Osteocyte (in vitro differentiated cells): ENCODE data around the gene CYSRT1. TPM values are rescaled to one million over a fixed set of nuclear protein-coding genes. Genes with fewer than 3 reads are reported as not detected.

ENCODE experiments used
- DNase-seq: peaks from one replicate; pipeline ENCODE4 v3.0.0; 2021; ENCODE audit warnings: mixed read lengths; ENCODE audit not compliant: unreplicated experiment; ENCODE audit errors: extremely low spot score
- H3K27ac Mint-ChIP-seq: one replicate; pipeline ENCODE4 v1.8.0; 2021; ENCODE audit warnings: mild to moderate bottlenecking, mixed read lengths; ENCODE audit not compliant: unreplicated experiment
- H3K27me3 Mint-ChIP-seq: one replicate; pipeline ENCODE4 v1.8.0; 2021; ENCODE audit warnings: mixed read lengths; ENCODE audit not compliant: unreplicated experiment
- H3K36me3 Mint-ChIP-seq: one replicate; pipeline ENCODE4 v1.8.0; 2021; ENCODE audit warnings: mixed read lengths; ENCODE audit not compliant: unreplicated experiment
- H3K4me1 Mint-ChIP-seq: one replicate; pipeline ENCODE4 v1.8.0; 2021; ENCODE audit warnings: mixed read lengths; ENCODE audit not compliant: unreplicated experiment
- H3K4me3 Mint-ChIP-seq: one replicate; pipeline ENCODE4 v1.8.0; 2021; ENCODE audit warnings: mild to moderate bottlenecking, moderate library complexity, mixed read lengths; ENCODE audit not compliant: unreplicated experiment
- H3K9me3 Mint-ChIP-seq: one replicate; pipeline ENCODE4 v1.8.0; 2021; ENCODE audit warnings: mixed read lengths; ENCODE audit not compliant: unreplicated experiment
- CTCF ChIP-seq: fragments of 200-600 bp; sonication (generic); IDR thresholded peaks from 2 replicates; pipeline ENCODE4 v1.5.0; 2021; ENCODE audit warnings: antibody characterized with exemption, mild to moderate bottlenecking, moderate library complexity
- total RNA-seq: library from RNA; stranded (reverse); gene quantifications from 2 replicates; pipeline ENCODE4 v1.2.1, GENCODE V29; 2021

Gene CYSRT1
- total RNA-seq, 1 donor from 2014 or later = 1.7 TPM

- Mint-ChIP-seq H3K9me3 (no peaks in the 10 kb centered on the region), H3K4me1 (peaks cover 15% of the 10 kb centered on the region), H3K4me3 (peak overlapping the region; percentile 87), H3K36me3 (no peaks in the 10 kb centered on the region), H3K27me3 (no peaks in the 10 kb centered on the region), H3K27ac (peak overlapping the region; percentile 79)
- no peak for TF ChIP-seq CTCF
- DNase-seq = no peak
These were observed 29.0 kb downstream of the CYSRT1 start for GRCh38 chr9:137253717-137254623.

DNA sequence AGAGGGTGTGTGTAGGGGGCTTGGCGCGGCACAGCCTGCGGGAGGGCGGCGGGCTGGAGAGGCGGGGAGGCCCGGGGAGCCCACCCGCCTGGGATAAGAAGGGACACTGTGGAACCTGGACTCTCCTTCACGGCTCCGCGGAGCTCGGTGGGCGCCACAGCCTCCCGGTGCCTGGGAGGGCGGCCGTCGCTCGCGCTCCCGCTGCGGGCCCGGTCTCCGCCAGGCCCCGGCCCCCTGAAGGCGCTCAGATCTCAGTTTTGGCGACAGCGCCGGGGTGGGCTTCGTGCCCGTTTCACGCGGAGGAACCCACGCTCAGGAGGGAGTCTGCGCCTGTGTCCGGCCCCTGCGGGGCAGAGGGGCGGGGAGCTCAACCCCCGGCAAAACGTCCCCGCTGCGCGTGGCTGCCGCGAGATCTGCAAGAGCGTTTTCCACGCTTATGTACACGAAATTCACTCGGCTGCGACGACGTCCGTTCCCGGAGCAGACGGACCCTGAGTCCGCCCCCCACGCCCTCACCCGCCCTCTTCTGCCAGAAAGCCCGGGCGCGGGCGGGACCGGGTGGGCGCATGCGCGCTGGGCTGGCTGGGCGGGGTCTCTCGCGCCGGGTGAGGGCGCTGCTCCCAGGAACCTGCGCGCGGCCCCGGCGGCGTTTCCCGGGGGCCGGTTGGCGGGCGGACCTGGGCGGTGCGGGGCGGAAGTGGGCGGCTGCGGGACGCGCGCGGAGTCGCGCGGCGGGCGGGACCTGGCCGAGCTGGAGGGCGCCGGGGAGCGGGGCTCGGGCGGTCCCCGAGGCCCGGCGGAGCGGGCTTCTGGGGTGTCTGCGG lies 29.9 kb downstream of the CYSRT1 start, which contains the start of gene NELFB:
NELFB (plus strand) TSS at position 704 of the 824 bp plus-strand sequence.
- Mint-ChIP-seq H3K4me3 (peak within 1 kb of the TSS; percentile 87), H3K27ac (peak within 1 kb of the TSS; percentile 79), H3K4me1 (peaks cover 15% of the 10 kb centered on the region), H3K27me3 (no peaks in the 10 kb centered on the region), H3K9me3 (no peaks in the 10 kb centered on the region), H3K36me3 (no peaks in the 10 kb centered on the region)
- no peak for TF ChIP-seq CTCF
- DNase-seq = peak; percentile 98

DNA sequence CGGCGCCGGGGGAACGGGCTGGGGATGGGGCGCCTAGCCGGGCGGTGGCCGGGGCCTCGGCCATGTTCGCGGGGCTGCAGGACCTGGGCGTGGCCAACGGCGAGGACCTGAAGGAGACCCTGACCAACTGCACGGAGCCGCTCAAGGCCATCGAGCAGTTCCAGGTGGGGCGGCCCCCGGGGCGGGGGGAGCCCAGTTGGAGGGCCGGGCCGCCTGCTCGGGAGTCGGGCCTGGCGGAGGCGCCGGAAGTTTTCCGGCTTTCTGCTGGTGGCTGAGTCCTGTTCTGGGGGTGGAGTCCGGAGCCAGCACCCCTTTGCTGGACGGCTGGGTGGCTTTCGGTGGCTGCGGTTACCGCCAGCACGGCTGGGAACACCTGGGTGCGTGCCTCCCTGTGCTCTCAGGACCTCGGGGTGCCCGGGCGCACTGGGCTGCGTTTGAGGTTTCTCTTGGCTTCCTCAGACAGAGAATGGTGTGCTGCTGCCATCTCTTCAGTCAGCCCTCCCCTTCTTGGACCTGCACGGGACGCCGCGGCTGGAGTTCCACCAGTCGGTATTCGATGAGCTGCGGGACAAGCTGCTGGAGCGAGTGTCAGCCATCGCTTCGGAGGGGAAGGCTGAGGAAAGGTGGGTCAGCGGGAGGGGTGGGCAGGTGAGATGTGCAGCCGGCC lies 30.6 kb downstream of the CYSRT1 start:
- Mint-ChIP-seq H3K4me1 (peaks cover 15% of the 10 kb centered on the region), H3K4me3 (peak overlapping the region; percentile 85), H3K9me3 (no peaks in the 10 kb centered on the region), H3K27me3 (no peaks in the 10 kb centered on the region), H3K27ac (peak overlapping the region; percentile 41), H3K36me3 (no peaks in the 10 kb centered on the region)
- TF ChIP-seq CTCF = no peak
- no peak for DNase-seq

DNA sequence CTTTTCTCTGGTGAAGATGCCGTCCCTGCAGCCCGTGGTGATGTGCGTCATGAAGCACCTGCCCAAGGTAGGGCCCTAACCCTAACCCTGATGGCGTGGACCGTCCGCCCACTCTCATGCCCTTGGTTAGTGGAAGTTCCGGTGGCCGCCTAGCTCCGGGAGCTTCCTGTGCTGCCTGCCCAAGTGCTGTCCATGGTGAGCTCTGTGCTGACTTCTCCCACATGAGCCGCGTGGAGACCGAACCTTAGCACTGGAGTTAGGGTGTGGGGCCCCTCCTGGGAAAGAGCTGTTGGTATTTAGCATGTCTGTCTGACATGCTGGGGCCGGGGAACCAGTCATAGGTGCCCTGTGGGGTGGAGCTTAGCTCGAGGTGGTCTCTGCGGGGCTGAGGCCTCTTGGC lies 31.4 kb downstream of the CYSRT1 start:
- Mint-ChIP-seq H3K4me3 (peak overlapping the region; percentile 85), H3K27ac (no peak overlapping the region), H3K9me3 (no peaks in the 10 kb centered on the region), H3K27me3 (no peaks in the 10 kb centered on the region), H3K36me3 (no peaks in the 10 kb centered on the region), H3K4me1 (peaks cover 15% of the 10 kb centered on the region)
- TF ChIP-seq CTCF = no peak
- DNase-seq = no peak
